ENCODE data around the gene FAM118A.
A peak's percentile ranks its signal among the peaks of the same experiment; 100 is the strongest.
"Not testable (repeated sequence)": the region's sequence is repeated elsewhere in the genome, so short reads cannot be mapped to it uniquely, and the experiment has no call there.

Gene FAM118A

GRCh38 chr22:45281010-45281409 lies 28.7 kb upstream of the FAM118A start:
- no peak for DNase-seq (ENCODE audit: low read depth)

GRCh38 chr22:45284705-45285262 lies 24.9 kb upstream of the FAM118A start, which contains the start of gene UPK3A:
TSS of gene UPK3A (plus strand) at chr22:45284949. CDS start at chr22:45285014, 65 bp downstream.
- no peak for DNase-seq (ENCODE audit: low read depth)

GRCh38 chr22:45285263-45286058 lies 24.3 kb upstream of the FAM118A start:
- no peak for DNase-seq (ENCODE audit: low read depth)

- no peak for DNase-seq (ENCODE audit: low read depth)
These were observed 22.7 kb upstream of the FAM118A start for GRCh38 chr22:45286854-45287551.

- peak; percentile 90 for DNase-seq (ENCODE audit: low read depth)
These were observed 19.3 kb upstream of the FAM118A start for GRCh38 chr22:45290410-45290936.

- no peak for DNase-seq (ENCODE audit: low read depth)
These were observed 18.4 kb upstream of the FAM118A start for GRCh38 chr22:45291061-45291930.

GRCh38 chr22:45291931-45292290 lies 17.8 kb upstream of the FAM118A start:
- DNase-seq (ENCODE audit: low read depth) = no peak

GRCh38 chr22:45292731-45293442 lies 16.8 kb upstream of the FAM118A start:
- DNase-seq (ENCODE audit: low read depth) = no peak

- no peak for DNase-seq (ENCODE audit: low read depth)
These were observed 15.7 kb upstream of the FAM118A start for GRCh38 chr22:45294030-45294429.

- not testable (repeated sequence) for DNase-seq (ENCODE audit: low read depth)
These were observed 14.7 kb upstream of the FAM118A start for GRCh38 chr22:45295004-45295403.

GRCh38 chr22:45295492-45295891 lies 14.2 kb upstream of the FAM118A start:
- DNase-seq (ENCODE audit: low read depth) = no peak

GRCh38 chr22:45296628-45297297 lies 13.0 kb upstream of the FAM118A start:
- DNase-seq (ENCODE audit: low read depth) = no peak

GRCh38 chr22:45298934-45299505 lies 10.7 kb upstream of the FAM118A start:
- no peak for DNase-seq (ENCODE audit: low read depth)

- no peak for DNase-seq (ENCODE audit: low read depth)
These were observed 7.0 kb upstream of the FAM118A start for GRCh38 chr22:45302751-45303150.

- DNase-seq (ENCODE audit: low read depth) = no peak
These were observed 6.6 kb upstream of the FAM118A start for GRCh38 chr22:45303181-45303580.

- DNase-seq (ENCODE audit: low read depth) = peak; percentile 29
These were observed 4.8 kb upstream of the FAM118A start for GRCh38 chr22:45304971-45305370.

GRCh38 chr22:45305456-45306075 lies 4.2 kb upstream of the FAM118A start:
- DNase-seq (ENCODE audit: low read depth) = no peak

- no peak for DNase-seq (ENCODE audit: low read depth)
These were observed 3.6 kb upstream of the FAM118A start for GRCh38 chr22:45306139-45306538.

GRCh38 chr22:45308391-45308956 lies 1.3 kb upstream of the FAM118A start:
- no peak for DNase-seq (ENCODE audit: low read depth)

Data from EH (cell line).